Progenitor cell of endocrine pancreas (in vitro differentiated cells): ENCODE measurements around the gene SRSF11. TPM values are rescaled to one million over a fixed set of nuclear protein-coding genes. Genes with fewer than 3 reads are reported as not detected.

Source experiments
- DNase-seq: peaks from one replicate; pipeline ENCODE4 v3.0.0; 2021; ENCODE audit warnings: low spot score; ENCODE audit not compliant: unreplicated experiment
- H3K27ac Mint-ChIP-seq: 2 replicates; pipeline ENCODE4 v1.8.0; 2021; ENCODE audit warnings: mild to moderate bottlenecking, moderate library complexity, mixed read lengths
- H3K27me3 Mint-ChIP-seq: 2 replicates; pipeline ENCODE4 v1.8.0; 2021; ENCODE audit warnings: mixed read lengths
- H3K36me3 Mint-ChIP-seq: 2 replicates; pipeline ENCODE4 v1.8.0; 2022; ENCODE audit warnings: mixed read lengths; ENCODE audit not compliant: insufficient read depth
- H3K4me1 Mint-ChIP-seq: 2 replicates; pipeline ENCODE4 v1.8.0; 2021; ENCODE audit warnings: low read depth, mixed read lengths
- H3K4me3 Mint-ChIP-seq: 2 replicates; pipeline ENCODE4 v1.8.0; 2021; ENCODE audit warnings: low read depth, mild to moderate bottlenecking, moderate library complexity, mixed read lengths
- H3K9me3 Mint-ChIP-seq: 2 replicates; pipeline ENCODE4 v1.8.0; 2021; ENCODE audit warnings: low read depth, mixed read lengths
- total RNA-seq: library from RNA; stranded (reverse); gene quantifications from 2 replicates; pipeline ENCODE4 v1.2.1, GENCODE V29; 2021
- TF ChIP-seq, protein P1 (sequence below): fragments of 200-600 bp; sonication (generic); IDR thresholded peaks from one replicate; pipeline ENCODE4 v1.5.0; 2021; ENCODE audit warnings: antibody characterized with exemption, mild to moderate bottlenecking; ENCODE audit not compliant: unreplicated experiment

Gene SRSF11
- total RNA-seq, 1 donor from 2014 or later: 314 TPM

GRCh38 chr1:70284366-70284765 is 63.2 kb downstream of the SRSF11 start:
- Mint-ChIP-seq H3K36me3 (peaks cover 12% of the 10 kb centered on the region), H3K4me1 (peaks cover 1% of the 10 kb centered on the region), H3K4me3 (no peak overlapping the region), H3K27ac (no peak overlapping the region), H3K27me3 (no peaks in the 10 kb centered on the region), H3K9me3 (no peaks in the 10 kb centered on the region)
- TF ChIP-seq, protein P1, sequence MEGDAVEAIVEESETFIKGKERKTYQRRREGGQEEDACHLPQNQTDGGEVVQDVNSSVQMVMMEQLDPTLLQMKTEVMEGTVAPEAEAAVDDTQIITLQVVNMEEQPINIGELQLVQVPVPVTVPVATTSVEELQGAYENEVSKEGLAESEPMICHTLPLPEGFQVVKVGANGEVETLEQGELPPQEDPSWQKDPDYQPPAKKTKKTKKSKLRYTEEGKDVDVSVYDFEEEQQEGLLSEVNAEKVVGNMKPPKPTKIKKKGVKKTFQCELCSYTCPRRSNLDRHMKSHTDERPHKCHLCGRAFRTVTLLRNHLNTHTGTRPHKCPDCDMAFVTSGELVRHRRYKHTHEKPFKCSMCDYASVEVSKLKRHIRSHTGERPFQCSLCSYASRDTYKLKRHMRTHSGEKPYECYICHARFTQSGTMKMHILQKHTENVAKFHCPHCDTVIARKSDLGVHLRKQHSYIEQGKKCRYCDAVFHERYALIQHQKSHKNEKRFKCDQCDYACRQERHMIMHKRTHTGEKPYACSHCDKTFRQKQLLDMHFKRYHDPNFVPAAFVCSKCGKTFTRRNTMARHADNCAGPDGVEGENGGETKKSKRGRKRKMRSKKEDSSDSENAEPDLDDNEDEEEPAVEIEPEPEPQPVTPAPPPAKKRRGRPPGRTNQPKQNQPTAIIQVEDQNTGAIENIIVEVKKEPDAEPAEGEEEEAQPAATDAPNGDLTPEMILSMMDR: no peak
- DNase-seq: no peak

DNA sequence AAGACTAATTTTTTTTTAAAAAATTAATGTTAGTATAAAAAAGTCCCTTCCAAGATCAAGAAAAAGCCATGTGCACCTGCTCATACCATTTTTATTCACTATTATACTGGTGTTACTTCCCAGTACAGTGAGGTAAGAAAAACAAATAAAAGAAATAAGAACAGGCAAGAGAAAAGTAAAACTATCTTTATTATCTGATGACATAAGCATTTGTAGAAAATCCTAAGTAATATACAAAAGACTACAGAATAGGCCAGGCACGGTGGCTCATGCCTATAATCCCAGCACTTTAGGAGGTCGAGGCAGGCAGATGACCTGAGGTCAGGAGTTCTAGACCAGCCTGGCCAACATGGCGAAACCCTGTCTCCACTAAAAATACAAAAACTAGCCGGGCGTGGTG is 65.3 kb downstream of the SRSF11 start:
- Mint-ChIP-seq H3K27me3 (no peaks in the 10 kb centered on the region), H3K27ac (no peak overlapping the region), H3K4me1 (no peaks in the 10 kb centered on the region), H3K36me3 (peaks cover 15% of the 10 kb centered on the region), H3K9me3 (no peaks in the 10 kb centered on the region), H3K4me3 (no peak overlapping the region)
- TF ChIP-seq, protein P1: no peak
- no peak for DNase-seq

DNA sequence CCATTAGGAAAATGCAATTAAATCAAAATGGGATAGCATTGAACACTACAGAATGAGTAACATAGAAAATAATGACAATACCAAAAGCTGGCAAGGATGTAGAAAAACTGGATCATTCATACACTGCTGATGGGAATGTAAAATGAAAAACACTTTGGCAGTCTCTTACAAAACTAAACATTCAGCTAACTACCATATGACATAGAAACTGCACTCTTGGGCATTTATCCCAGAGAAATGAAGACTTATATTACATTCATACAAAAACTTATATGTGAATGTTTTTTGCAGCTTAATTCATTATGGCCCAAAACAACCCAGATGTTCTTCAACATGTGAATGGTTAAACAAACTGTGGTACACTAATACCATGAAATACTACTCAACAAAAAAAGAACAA is 67.0 kb downstream of the SRSF11 start:
- Mint-ChIP-seq H3K27ac (no peak overlapping the region), H3K4me3 (no peak overlapping the region), H3K36me3 (peaks cover 15% of the 10 kb centered on the region), H3K9me3 (no peaks in the 10 kb centered on the region), H3K27me3 (no peaks in the 10 kb centered on the region), H3K4me1 (no peaks in the 10 kb centered on the region)
- TF ChIP-seq, protein P1: no peak
- no peak for DNase-seq

- TF ChIP-seq, protein P1: no peak
- H3K4me3 Mint-ChIP-seq: no peak overlapping the region
- no peaks in the 10 kb centered on the region for H3K9me3 Mint-ChIP-seq
- H3K36me3 Mint-ChIP-seq: peaks cover 18% of the 10 kb centered on the region
- H3K27me3 Mint-ChIP-seq: no peaks in the 10 kb centered on the region
- H3K27ac Mint-ChIP-seq: no peak overlapping the region
- H3K4me1 Mint-ChIP-seq: no peaks in the 10 kb centered on the region
- no peak for DNase-seq
Observed at GRCh38 chr1:70290218-70290617, 69.0 kb downstream of the SRSF11 start.

DNA sequence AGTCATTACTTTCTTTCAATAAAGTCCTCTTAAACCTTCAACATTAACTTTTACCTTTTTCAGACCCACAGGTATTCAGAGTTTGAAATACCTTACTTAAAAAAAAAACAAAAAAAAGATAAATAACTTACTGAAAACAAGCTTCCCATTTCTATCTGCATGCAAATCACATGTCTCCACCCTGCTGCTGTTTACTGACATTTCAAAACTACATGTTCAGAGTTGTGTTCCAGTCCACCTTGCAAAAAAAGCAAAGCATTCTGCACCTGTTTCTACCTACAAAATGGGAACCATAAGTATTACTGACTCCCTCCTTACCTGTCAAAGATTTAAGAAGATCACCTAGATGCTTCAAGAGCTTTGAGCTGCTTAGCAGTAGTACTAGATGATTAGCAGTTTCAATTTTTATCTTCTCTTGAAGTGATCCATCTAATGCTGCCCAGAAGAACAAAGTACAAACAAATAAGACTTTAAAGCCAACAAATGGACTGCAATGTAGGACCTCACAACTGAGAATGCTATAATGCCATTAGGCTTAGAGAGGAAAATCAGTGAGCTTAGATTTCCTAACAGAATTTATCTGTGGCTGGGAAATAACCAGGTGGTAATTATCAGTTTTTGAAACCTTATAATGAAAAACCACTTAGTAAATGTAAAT is 72.1 kb downstream of the SRSF11 start:
- TF ChIP-seq, protein P1: no peak
- Mint-ChIP-seq H3K4me3 (no peak overlapping the region), H3K9me3 (no peaks in the 10 kb centered on the region), H3K27ac (no peak overlapping the region), H3K27me3 (no peaks in the 10 kb centered on the region), H3K36me3 (peaks cover 22% of the 10 kb centered on the region), H3K4me1 (peaks cover 2% of the 10 kb centered on the region)
- no peak for DNase-seq
